Measurements from ENCODE around the gene OMP.

The OMP gene

GRCh38 chr11:77069336-77069968 lies 33.2 kb upstream of the OMP start:
- FAIRE-seq (no peak), DNase-seq (ENCODE audit: low spot score) (no peak)

GRCh38 chr11:77069969-77070582 lies 32.6 kb upstream of the OMP start:
- DNase-seq (ENCODE audit: low spot score) (no peak), FAIRE-seq (no peak)

GRCh38 chr11:77071077-77071476 lies 31.6 kb upstream of the OMP start:
- FAIRE-seq, result peak; percentile 17

GRCh38 chr11:77071671-77072605 lies 30.7 kb upstream of the OMP start:
- DNase-seq (ENCODE audit: low spot score), result no peak
- peak; percentile 9 for FAIRE-seq

More at GRCh38 chr11:77071077-77071476, 31.6 kb upstream of the OMP start:
- DNase-seq (ENCODE audit: low spot score), result no peak

- DNase-seq (ENCODE audit: low spot score) (no peak), FAIRE-seq (no peak)
These were observed 29.8 kb upstream of the OMP start for GRCh38 chr11:77072851-77073327.

- FAIRE-seq (peak; percentile 61), DNase-seq (ENCODE audit: low spot score) (peak; percentile 61)
These were observed 29.2 kb upstream of the OMP start for GRCh38 chr11:77073328-77074001.

- DNase-seq (ENCODE audit: low spot score) (no peak), FAIRE-seq (no peak)
These were observed 28.4 kb upstream of the OMP start for GRCh38 chr11:77074205-77074604.

- no peak for DNase-seq (ENCODE audit: low spot score)
- FAIRE-seq, result no peak
These were observed 27.9 kb upstream of the OMP start for GRCh38 chr11:77074626-77075221.

- no peak for FAIRE-seq
- DNase-seq (ENCODE audit: low spot score), result no peak
These were observed 27.2 kb upstream of the OMP start for GRCh38 chr11:77075425-77075905.

GRCh38 chr11:77079666-77080065 lies 23.0 kb upstream of the OMP start:
- no peak for FAIRE-seq
- DNase-seq (ENCODE audit: low spot score), result no peak

- DNase-seq (ENCODE audit: low spot score), result no peak
- no peak for FAIRE-seq
These were observed 21.9 kb upstream of the OMP start for GRCh38 chr11:77080643-77081210.

GRCh38 chr11:77081381-77081851 lies 21.2 kb upstream of the OMP start:
- DNase-seq (ENCODE audit: low spot score), result no peak

GRCh38 chr11:77081976-77082836 lies 20.4 kb upstream of the OMP start:
- DNase-seq (ENCODE audit: low spot score), result no peak
- no peak for FAIRE-seq

More at GRCh38 chr11:77081381-77081851, 21.2 kb upstream of the OMP start:
- FAIRE-seq, result no peak

- no peak for FAIRE-seq
- no peak for DNase-seq (ENCODE audit: low spot score)
These were observed 19.6 kb upstream of the OMP start for GRCh38 chr11:77082838-77083565.

- no peak for FAIRE-seq
- no peak for DNase-seq (ENCODE audit: low spot score)
These were observed 18.9 kb upstream of the OMP start for GRCh38 chr11:77083566-77084245.

GRCh38 chr11:77084581-77085191 lies 18.0 kb upstream of the OMP start:
- FAIRE-seq, result peak; percentile 50

GRCh38 chr11:77085652-77086051 lies 17.0 kb upstream of the OMP start:
- no peak for FAIRE-seq

More at GRCh38 chr11:77084581-77085191, 18.0 kb upstream of the OMP start:
- DNase-seq (ENCODE audit: low spot score), result no peak

More at GRCh38 chr11:77085652-77086051, 17.0 kb upstream of the OMP start:
- no peak for DNase-seq (ENCODE audit: low spot score)
